Neural cell (in vitro differentiated cells): Measurements from ENCODE around the gene MALRD1. TPM values are rescaled to one million over a fixed set of nuclear protein-coding genes. Genes with fewer than 3 reads are reported as not detected.

Experiments used
- H2AFZ ChIP-seq: fragments of 200-600, 300-800 bp; sonication (generic), shearing (Covaris generic); 2 replicates; pipeline ENCODE4 v1.6.0; 2014; ENCODE audit warnings: low read depth, mild to moderate bottlenecking, antibody characterized with exemption, low read length, moderate library complexity
- H3F3A ChIP-seq: fragments of 200-600 bp; shearing (Covaris generic); 2 replicates; pipeline ENCODE4 v1.6.1; 2016; ENCODE audit warnings: mild to moderate bottlenecking, moderate library complexity, mixed read lengths, antibody characterized with exemption, low read length; ENCODE audit not compliant: insufficient read depth, poor library complexity, severe bottlenecking
- H3K27ac ChIP-seq: fragments of 200-600, 300-800 bp; sonication (generic), shearing (Covaris generic); 2 replicates; pipeline ENCODE4 v1.5.1; 2014; ENCODE audit warnings: mild to moderate bottlenecking, low read length, moderate library complexity
- H3K27me3 ChIP-seq: fragments of 300-800, 200-600 bp; sonication (generic), shearing (Covaris generic); 2 replicates; pipeline ENCODE4 v1.6.0; 2014; ENCODE audit warnings: mild to moderate bottlenecking, low read depth, low read length, moderate library complexity; ENCODE audit not compliant: insufficient read depth
- H3K36me3 ChIP-seq: fragments of 300-800, 200-600 bp; sonication (generic), shearing (Covaris generic); 2 replicates; pipeline ENCODE4 v1.5.1; 2014; ENCODE audit warnings: mild to moderate bottlenecking, antibody characterized with exemption, low read length, moderate library complexity; ENCODE audit not compliant: insufficient read depth
- H3K4me2 ChIP-seq: fragments of 300-800, 200-600 bp; sonication (generic), shearing (Covaris generic); 2 replicates; pipeline ENCODE4 v1.6.0; 2014; ENCODE audit warnings: mild to moderate bottlenecking, low read length
- H3K4me3 ChIP-seq: fragments of 300-800, 200-600 bp; sonication (generic), shearing (Covaris generic); 2 replicates; pipeline ENCODE4 v1.5.1; 2014; ENCODE audit warnings: mild to moderate bottlenecking, low read length, moderate library complexity
- H3K79me2 ChIP-seq: fragments of 200-600 bp; shearing (Covaris generic); replicated peaks from 2 replicates; pipeline ENCODE4 v1.6.0; 2014; ENCODE audit warnings: mild to moderate bottlenecking, low read length, moderate library complexity; ENCODE audit not compliant: insufficient read depth
- H3K9ac ChIP-seq: fragments of 300-800, 200-600 bp; sonication (generic), shearing (Covaris generic); 2 replicates; pipeline ENCODE4 v1.6.1; 2016; ENCODE audit warnings: mild to moderate bottlenecking, low read length, mixed read lengths
- H3K9me2 ChIP-seq: fragments of 200-600 bp; shearing (Covaris generic); 2 replicates; pipeline ENCODE4 v1.6.1; 2016; ENCODE audit warnings: mild to moderate bottlenecking, low read length, mixed read lengths; ENCODE audit not compliant: insufficient read depth
- H3K9me3 ChIP-seq: fragments of 200-600, 300-800 bp; sonication (generic), shearing (Covaris generic); 2 replicates; pipeline ENCODE4 v1.6.1; 2016; ENCODE audit warnings: mild to moderate bottlenecking, mixed run types, low read length, moderate library complexity, mixed read lengths
- H4K20me1 ChIP-seq: fragments of 200-600 bp; shearing (Covaris generic); 2 replicates; pipeline ENCODE4 v1.6.1; 2016; ENCODE audit warnings: mild to moderate bottlenecking, mixed run types; ENCODE audit not compliant: insufficient read depth
- EP300 ChIP-seq: fragments of 450-650 bp; conservative IDR thresholded peaks from 2 replicates; pipeline ENCODE4 v1.6.1; 2014; ENCODE audit warnings: antibody characterized with exemption, mild to moderate bottlenecking, moderate library complexity; ENCODE audit not compliant: poor library complexity, severe bottlenecking
- EZH2 ChIP-seq: fragments of 200-600, 300-800 bp; shearing (Covaris generic), sonication (generic); IDR thresholded peaks from 2 replicates; pipeline ENCODE4 v1.6.1; 2014; ENCODE audit warnings: antibody characterized with exemption, low read length, borderline replicate concordance, mild to moderate bottlenecking; ENCODE audit not compliant: insufficient read depth, poor library complexity, severe bottlenecking
- MXI1 ChIP-seq: fragments of 450-650 bp; conservative IDR thresholded peaks from 2 replicates; pipeline ENCODE4 v1.6.1; 2014; ENCODE audit warnings: antibody characterized with exemption, mild to moderate bottlenecking; ENCODE audit not compliant: poor library complexity, severe bottlenecking
- POLR2AphosphoS5 ChIP-seq: IDR thresholded peaks from 2 replicates; pipeline ENCODE4 v1.6.1; 2012
- RAD21 ChIP-seq: fragments of 450-650 bp; conservative IDR thresholded peaks from 2 replicates; pipeline ENCODE4 v1.6.1; 2014; ENCODE audit warnings: antibody characterized with exemption, mild to moderate bottlenecking, moderate library complexity
- REST ChIP-seq: IDR thresholded peaks from 2 replicates; pipeline ENCODE4 v1.6.1; 2012; ENCODE audit warnings: borderline replicate concordance
- SMC3 ChIP-seq: fragments of 450-650 bp; conservative IDR thresholded peaks from 2 replicates; pipeline ENCODE4 v1.6.1; 2014; ENCODE audit warnings: antibody characterized with exemption, mild to moderate bottlenecking, moderate library complexity; ENCODE audit not compliant: poor library complexity
- TAF1 ChIP-seq: IDR thresholded peaks from 2 replicates; pipeline ENCODE4 v1.6.1; 2012; ENCODE audit warnings: low read depth
- polyA plus RNA-seq: library from polyadenylated mRNA; depleted of rRNA; stranded (reverse); fragments of >200 nt; gene quantifications from 2 replicates; pipeline ENCODE4 v1.2.3, GENCODE V29; 2014
- TF ChIP-seq, protein P1 (sequence below): fragments of 450-650 bp; IDR thresholded peaks from 2 replicates; pipeline ENCODE4 v1.5.1; 2014; ENCODE audit warnings: antibody characterized with exemption, mild to moderate bottlenecking, moderate library complexity; ENCODE audit not compliant: poor library complexity, severe bottlenecking

Gene MALRD1
- polyA plus RNA-seq, 1 donor from 2014 or later = 0.21 TPM

DNA sequence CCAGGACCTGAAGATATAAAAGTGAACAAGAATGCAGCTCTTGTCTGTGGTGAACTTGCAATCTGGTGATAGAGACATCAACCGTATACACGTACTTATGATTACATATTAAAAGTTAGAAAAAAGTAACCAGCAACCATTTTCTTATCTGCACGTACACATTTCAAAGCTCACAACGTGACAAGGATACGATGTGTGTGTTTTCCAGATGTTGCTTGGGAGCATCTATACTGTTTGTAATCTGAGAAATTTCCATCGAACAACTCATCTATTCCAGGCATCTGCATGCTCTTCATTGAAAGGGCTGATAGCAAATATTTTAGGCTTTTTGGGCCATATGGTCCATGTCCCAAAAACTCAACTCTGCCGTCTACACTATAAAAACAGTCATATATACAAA lies 23.3 kb downstream of the MALRD1 start:
- Histone ChIP-seq H3K9me3 (no peaks in the 10 kb centered on the region), H3K27ac (no peak overlapping the region), H3K4me3 (no peak overlapping the region), H3K9ac (no peak overlapping the region), H3K4me2 (no peak overlapping the region), H3K36me3 (no peaks in the 10 kb centered on the region), H3F3A (no peaks in the 10 kb centered on the region), H3K79me2 (no peaks in the 10 kb centered on the region), H4K20me1 (no peaks in the 10 kb centered on the region), H2AFZ (no peak overlapping the region), H3K9me2 (no peaks in the 10 kb centered on the region), H3K27me3 (no peaks in the 10 kb centered on the region)
- TF ChIP-seq SMC3 = no peak
- no peak for TF ChIP-seq POLR2AphosphoS5
- TF ChIP-seq TAF1 = no peak
- no peak for TF ChIP-seq EP300
- no peak for TF ChIP-seq MXI1
- no peak for TF ChIP-seq REST
- TF ChIP-seq RAD21 = no peak
- TF ChIP-seq, protein P1, sequence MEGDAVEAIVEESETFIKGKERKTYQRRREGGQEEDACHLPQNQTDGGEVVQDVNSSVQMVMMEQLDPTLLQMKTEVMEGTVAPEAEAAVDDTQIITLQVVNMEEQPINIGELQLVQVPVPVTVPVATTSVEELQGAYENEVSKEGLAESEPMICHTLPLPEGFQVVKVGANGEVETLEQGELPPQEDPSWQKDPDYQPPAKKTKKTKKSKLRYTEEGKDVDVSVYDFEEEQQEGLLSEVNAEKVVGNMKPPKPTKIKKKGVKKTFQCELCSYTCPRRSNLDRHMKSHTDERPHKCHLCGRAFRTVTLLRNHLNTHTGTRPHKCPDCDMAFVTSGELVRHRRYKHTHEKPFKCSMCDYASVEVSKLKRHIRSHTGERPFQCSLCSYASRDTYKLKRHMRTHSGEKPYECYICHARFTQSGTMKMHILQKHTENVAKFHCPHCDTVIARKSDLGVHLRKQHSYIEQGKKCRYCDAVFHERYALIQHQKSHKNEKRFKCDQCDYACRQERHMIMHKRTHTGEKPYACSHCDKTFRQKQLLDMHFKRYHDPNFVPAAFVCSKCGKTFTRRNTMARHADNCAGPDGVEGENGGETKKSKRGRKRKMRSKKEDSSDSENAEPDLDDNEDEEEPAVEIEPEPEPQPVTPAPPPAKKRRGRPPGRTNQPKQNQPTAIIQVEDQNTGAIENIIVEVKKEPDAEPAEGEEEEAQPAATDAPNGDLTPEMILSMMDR = no peak

GRCh38 chr10:19077276-19077675 lies 28.7 kb downstream of the MALRD1 start:
- TF ChIP-seq MXI1 (no peak), RAD21 (no peak), EZH2 (no peak), EP300 (no peak)
- Histone ChIP-seq H4K20me1 (no peaks in the 10 kb centered on the region), H3F3A (no peaks in the 10 kb centered on the region), H3K36me3 (no peaks in the 10 kb centered on the region), H3K9me2 (no peaks in the 10 kb centered on the region), H3K27ac (no peak overlapping the region), H3K4me2 (no peak overlapping the region), H3K4me3 (no peak overlapping the region), H3K9me3 (no peaks in the 10 kb centered on the region), H3K79me2 (no peaks in the 10 kb centered on the region), H3K9ac (no peak overlapping the region), H3K27me3 (no peaks in the 10 kb centered on the region), H2AFZ (no peak overlapping the region)
